Activated CD4-positive, alpha-beta T cell treated with anti-CD3 and anti-CD28 coated beads for 36 hours (primary cell): ENCODE data around the gene FAM151A. TPM values are rescaled to one million over a fixed set of nuclear protein-coding genes. Genes with fewer than 3 reads are reported as not detected.

Experiments used
- ATAC-seq: fragments of 200-7000 bp; cut with Tn5 transposase; one replicate; pipeline ENCODE4 v1.10.0; 2021; ENCODE audit warnings: mild to moderate bottlenecking, moderate library complexity
- CTCF ChIA-PET: fragments of 350-600 bp; sonication (Branson Sonifier 250); formaldehyde crosslinking; loops from one replicate; lab custom pipeline; 2021; ENCODE audit warnings: antibody characterized with exemption; lab: Charles Lee
- POLR2A ChIA-PET: fragments of 350-600 bp; sonication (Branson Sonifier 250); formaldehyde crosslinking; loops from one replicate; lab custom pipeline; 2021; ENCODE audit warnings: antibody characterized with exemption, inconsistent platforms; lab: Charles Lee
- DNase-seq: peaks from one replicate; pipeline ENCODE4 v3.0.0-alpha.2; 2020
- H3K27ac Mint-ChIP-seq: one replicate; pipeline ENCODE4 v1.8.0; 2021; ENCODE audit warnings: mixed read lengths
- H3K27me3 Mint-ChIP-seq: one replicate; pipeline ENCODE4 v1.8.0; 2021; ENCODE audit warnings: mixed read lengths
- H3K36me3 Mint-ChIP-seq: one replicate; pipeline ENCODE4 v1.8.0; 2021; ENCODE audit warnings: low read depth, mixed read lengths
- H3K4me1 Mint-ChIP-seq: one replicate; pipeline ENCODE4 v1.8.0; 2021; ENCODE audit warnings: mixed read lengths
- H3K4me3 Mint-ChIP-seq: one replicate; pipeline ENCODE4 v1.8.0; 2021; ENCODE audit warnings: mild to moderate bottlenecking, moderate library complexity, mixed read lengths
- H3K9me3 Mint-ChIP-seq: one replicate; pipeline ENCODE4 v1.8.0; 2021; ENCODE audit warnings: low read depth, mixed read lengths
- intact Hi-C, 2 experiments: fragments of 100-400 bp; cut with DNase I in 1 of 2; cut with micrococcal nuclease in 1 of 2; formaldehyde crosslinking; loops; one replicate each; pipeline versions ENCODE4 v1.14.2 to v1.15.1; 2022 to 2024; cut with DNase I, micrococcal nuclease
- total RNA-seq, 2 experiments: library from RNA; stranded (reverse); gene quantifications; one replicate each; pipeline ENCODE4 v1.2.3, GENCODE V29; 2021

The FAM151A gene
- total RNA-seq, 2 experiments from 2014 or later = not detected

DNA sequence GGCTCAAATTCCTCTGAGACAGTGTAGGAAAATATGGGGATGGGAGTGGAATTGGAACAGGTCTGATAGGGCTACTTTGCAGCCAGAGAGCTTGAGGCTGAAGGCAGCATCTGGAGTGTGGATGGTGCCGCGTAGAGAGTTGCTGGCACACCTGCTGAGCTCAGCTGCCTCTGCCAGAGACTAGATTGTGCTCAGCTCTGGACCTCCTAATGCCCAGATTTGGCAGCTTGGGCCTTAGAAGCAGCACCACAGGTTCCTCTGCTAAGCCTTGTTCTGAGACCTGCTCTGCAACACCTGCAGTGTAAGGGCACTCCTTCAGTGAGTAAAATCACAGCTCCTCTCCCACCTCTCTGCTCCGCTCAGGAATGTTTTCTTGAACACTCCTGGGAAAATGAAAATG is 52.0 kb downstream of the FAM151A start:
- intact Hi-C loops = no loop called here
- Mint-ChIP-seq H3K9me3 (no peaks in the 10 kb centered on the region), H3K36me3 (no peaks in the 10 kb centered on the region), H3K27me3 (no peaks in the 10 kb centered on the region), H3K4me1 (peaks cover 6% of the 10 kb centered on the region), H3K27ac (no peak overlapping the region), H3K4me3 (no peak overlapping the region)
- ATAC-seq (no peak), DNase-seq (no peak)
- CTCF ChIA-PET = no interaction called here
- POLR2A ChIA-PET = no interaction called here

DNA sequence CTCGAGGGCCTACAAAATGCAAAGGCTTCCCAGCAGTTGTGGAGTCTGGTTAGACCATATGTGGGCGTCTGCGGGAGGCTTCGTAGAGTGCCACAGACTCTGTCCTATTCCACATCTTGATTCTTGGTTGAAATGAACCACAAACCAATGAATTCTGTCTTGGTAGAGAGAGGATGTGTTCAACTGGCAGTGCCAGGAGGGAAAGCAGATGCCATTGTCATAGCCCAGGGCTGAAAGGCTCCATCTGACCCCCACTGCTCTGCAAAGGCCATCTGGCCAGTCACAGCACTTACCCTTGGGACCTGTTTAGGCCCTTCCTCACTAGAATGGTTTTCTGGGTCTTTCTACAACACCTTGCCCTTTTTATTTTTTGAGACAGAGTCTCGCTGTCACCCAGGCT is 53.2 kb downstream of the FAM151A start:
- H3K27ac Mint-ChIP-seq = no peak overlapping the region
- H3K9me3 Mint-ChIP-seq = no peaks in the 10 kb centered on the region
- ChIA-PET CTCF (no interaction called here), POLR2A (no interaction called here)
- H3K4me1 Mint-ChIP-seq = peaks cover 6% of the 10 kb centered on the region
- intact Hi-C loops = no loop called here
- no peak overlapping the region for H3K4me3 Mint-ChIP-seq
- DNase-seq = no peak
- ATAC-seq = no peak
- H3K36me3 Mint-ChIP-seq = no peaks in the 10 kb centered on the region
- no peaks in the 10 kb centered on the region for H3K27me3 Mint-ChIP-seq

DNA sequence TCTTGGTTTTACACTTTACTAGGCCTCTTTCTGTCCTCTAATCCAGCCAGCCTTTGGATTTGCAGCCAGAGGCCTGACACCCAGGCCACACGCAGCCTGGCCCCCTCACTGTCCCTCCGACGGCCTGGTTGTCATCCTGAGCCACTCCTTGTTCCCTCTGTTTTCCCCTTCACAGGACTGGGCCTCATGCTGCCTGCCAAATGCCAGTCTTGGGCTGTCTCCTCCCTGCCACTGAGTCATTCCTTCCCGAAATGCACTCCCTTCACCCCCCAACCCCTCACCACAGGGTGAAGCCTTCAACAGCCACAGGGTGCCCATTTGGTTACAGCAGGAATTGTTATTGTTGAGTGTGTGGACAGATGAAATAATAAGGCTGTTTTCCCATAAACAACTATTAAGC is 54.0 kb downstream of the FAM151A start:
- intact Hi-C loops = no loop called here
- Mint-ChIP-seq H3K4me3 (no peak overlapping the region), H3K9me3 (no peaks in the 10 kb centered on the region), H3K4me1 (peaks cover 6% of the 10 kb centered on the region), H3K27ac (no peak overlapping the region), H3K27me3 (no peaks in the 10 kb centered on the region), H3K36me3 (no peaks in the 10 kb centered on the region)
- CTCF ChIA-PET = no interaction called here
- POLR2A ChIA-PET = no interaction called here
- DNase-seq (no peak), ATAC-seq (no peak)

DNA sequence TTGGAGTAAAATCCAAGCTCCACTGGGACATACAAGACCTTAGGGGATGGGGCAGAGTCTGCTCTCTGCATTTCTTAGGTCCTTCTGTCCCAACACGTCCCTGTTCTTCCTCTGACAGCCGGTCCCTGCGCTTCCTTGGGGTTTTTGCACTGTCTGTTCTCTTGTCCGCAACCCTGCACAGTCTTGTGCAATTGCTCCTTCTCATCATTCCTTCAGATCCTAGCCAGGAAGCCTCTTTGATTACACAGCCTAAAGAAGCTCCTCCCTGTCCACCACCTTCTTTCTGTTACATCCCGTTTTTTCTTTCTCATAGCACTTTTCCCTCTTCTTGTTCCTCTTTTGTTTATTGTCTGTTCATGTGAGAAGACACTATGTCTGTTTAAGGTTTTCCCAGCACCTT is 55.4 kb downstream of the FAM151A start:
- H3K4me1 Mint-ChIP-seq = peaks cover 6% of the 10 kb centered on the region
- no peaks in the 10 kb centered on the region for H3K27me3 Mint-ChIP-seq
- DNase-seq = no peak
- CTCF ChIA-PET = no interaction called here
- no peak overlapping the region for H3K27ac Mint-ChIP-seq
- no peaks in the 10 kb centered on the region for H3K36me3 Mint-ChIP-seq
- no peaks in the 10 kb centered on the region for H3K9me3 Mint-ChIP-seq
- no peak for ATAC-seq
- no peak overlapping the region for H3K4me3 Mint-ChIP-seq
- POLR2A ChIA-PET = no interaction called here
- intact Hi-C loops = no loop called here

DNA sequence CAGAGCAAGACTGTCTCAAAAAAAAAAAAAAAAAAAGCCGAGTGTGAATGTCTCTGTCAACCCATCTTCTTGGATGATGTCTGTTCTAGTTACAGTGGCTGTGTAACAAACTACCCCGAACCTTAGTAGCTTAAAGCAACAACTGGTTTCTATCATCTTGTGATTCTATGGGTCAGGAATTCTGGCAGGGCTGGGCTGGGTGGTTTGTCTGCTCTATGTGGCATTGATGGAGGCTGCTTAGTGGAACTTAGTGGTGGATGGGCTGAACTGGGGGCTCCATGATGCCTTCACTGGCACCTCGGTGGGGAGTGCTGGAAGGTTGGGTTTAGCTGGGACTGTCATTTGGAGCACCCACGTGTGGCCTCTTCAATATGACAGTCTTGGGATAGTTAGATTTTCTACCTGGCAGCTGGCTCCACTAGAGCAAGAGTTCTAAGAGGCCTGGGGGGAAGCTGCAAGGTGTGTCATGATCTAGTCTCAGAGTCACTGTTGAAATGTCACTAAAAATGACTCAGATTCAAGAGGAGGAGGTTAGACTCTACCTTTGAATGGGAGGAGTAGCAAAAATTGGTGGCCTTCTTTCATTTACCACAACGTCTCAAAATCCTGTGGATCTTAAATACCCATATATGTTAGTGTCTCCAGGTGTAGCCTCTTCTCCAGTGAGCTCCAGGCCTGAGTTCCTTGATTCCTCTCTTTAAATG is 56.7 kb downstream of the FAM151A start:
- H3K27ac Mint-ChIP-seq = no peak overlapping the region
- peak; percentile 20 for DNase-seq
- H3K27me3 Mint-ChIP-seq = no peaks in the 10 kb centered on the region
- POLR2A ChIA-PET = no interaction called here
- intact Hi-C loops = no loop called here
- CTCF ChIA-PET = interaction anchor here (0.8 kb wide), 1 partner anchor 469 kb away, joined by 4 read pairs; no protein-coding TSS in a partner anchor
- peak; percentile 94 for ATAC-seq
- H3K9me3 Mint-ChIP-seq = no peaks in the 10 kb centered on the region
- H3K36me3 Mint-ChIP-seq = no peaks in the 10 kb centered on the region
- peaks cover 6% of the 10 kb centered on the region for H3K4me1 Mint-ChIP-seq
- no peak overlapping the region for H3K4me3 Mint-ChIP-seq

DNA sequence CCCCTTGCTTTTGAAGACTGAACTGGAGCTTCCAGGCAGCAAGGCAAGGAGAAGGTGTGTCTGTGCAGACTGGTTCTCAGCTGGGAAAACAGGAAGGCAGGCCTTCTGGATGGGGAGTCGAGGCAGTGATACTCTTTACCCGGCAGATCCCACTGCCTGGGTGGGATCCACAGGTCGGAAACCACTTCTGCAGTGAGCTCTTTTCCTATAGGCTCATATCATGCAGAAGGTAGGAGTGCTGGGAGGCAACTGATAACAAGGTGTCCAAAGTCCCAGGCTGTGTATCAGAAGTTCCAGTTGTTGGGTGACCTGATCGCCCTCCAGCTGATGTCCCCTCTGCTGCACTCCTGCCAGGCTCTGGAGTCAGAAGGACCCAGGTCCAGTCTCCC is 58.2 kb downstream of the FAM151A start:
- ATAC-seq = no peak
- peaks cover 6% of the 10 kb centered on the region for H3K4me1 Mint-ChIP-seq
- no peaks in the 10 kb centered on the region for H3K9me3 Mint-ChIP-seq
- no peaks in the 10 kb centered on the region for H3K27me3 Mint-ChIP-seq
- no peak overlapping the region for H3K4me3 Mint-ChIP-seq
- no peaks in the 10 kb centered on the region for H3K36me3 Mint-ChIP-seq
- ChIA-PET POLR2A (interaction anchor here (0.8 kb wide), 1 partner anchor 19 kb away, joined by 3 read pairs; no protein-coding TSS in a partner anchor), CTCF (interaction anchor here (0.5 to 0.7 kb wide), 2 partner anchors 31 to 69 kb away, joined by 3 to 4 read pairs; no protein-coding TSS in a partner anchor)
- H3K27ac Mint-ChIP-seq = no peak overlapping the region
- DNase-seq = no peak
- intact Hi-C loops = no loop called here

DNA sequence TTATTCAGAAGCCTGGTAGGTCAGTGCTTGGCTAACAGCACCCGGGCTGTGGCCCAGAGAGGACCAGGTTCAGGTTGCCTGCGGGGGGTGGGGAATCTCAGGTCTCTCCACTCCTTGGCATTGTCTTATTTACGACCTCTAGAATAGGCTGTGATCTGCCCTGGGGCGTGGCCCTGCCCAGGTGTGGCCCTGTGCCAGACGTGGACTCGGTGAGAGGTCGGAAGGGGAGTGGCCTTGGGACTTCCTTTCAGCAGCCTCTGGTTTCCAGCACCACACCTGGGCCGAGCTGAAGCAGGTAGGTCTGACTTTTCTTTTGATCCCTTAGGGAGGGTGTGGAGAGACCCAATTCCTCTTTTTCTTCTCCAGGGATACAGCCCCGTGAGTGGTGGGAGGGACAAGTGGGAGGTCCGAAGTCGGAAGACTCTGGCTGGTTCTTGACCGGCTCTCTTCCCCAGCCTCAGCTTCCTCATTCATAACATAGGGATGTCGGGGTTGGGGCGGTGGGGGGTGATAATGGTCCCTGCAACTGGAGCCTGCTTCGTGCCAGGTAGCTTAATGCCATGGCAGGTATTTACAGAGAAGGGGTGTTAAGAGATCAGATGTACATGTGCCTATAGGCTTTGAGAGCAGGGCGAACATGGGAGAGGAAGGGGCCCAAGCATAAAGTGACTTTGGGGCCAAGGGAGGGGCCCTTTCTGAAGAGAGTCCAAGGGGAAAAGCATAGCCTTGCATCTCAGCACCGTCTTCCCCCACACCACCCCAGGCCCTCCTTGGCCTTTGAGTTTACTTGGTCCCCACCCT is 58.8 kb downstream of the FAM151A start:
- POLR2A ChIA-PET = interaction anchor here (0.8 kb wide), 1 partner anchor 19 kb away, joined by 3 read pairs; no protein-coding TSS in a partner anchor
- CTCF ChIA-PET = interaction anchor here (0.7 kb wide), 1 partner anchor 69 kb away, joined by 3 read pairs; no protein-coding TSS in a partner anchor
- DNase-seq (no peak), ATAC-seq (no peak)
- intact Hi-C loops = no loop called here
- Mint-ChIP-seq H3K4me1 (peaks cover 6% of the 10 kb centered on the region), H3K36me3 (no peaks in the 10 kb centered on the region), H3K27ac (no peak overlapping the region), H3K27me3 (no peaks in the 10 kb centered on the region), H3K4me3 (no peak overlapping the region), H3K9me3 (no peaks in the 10 kb centered on the region)

DNA sequence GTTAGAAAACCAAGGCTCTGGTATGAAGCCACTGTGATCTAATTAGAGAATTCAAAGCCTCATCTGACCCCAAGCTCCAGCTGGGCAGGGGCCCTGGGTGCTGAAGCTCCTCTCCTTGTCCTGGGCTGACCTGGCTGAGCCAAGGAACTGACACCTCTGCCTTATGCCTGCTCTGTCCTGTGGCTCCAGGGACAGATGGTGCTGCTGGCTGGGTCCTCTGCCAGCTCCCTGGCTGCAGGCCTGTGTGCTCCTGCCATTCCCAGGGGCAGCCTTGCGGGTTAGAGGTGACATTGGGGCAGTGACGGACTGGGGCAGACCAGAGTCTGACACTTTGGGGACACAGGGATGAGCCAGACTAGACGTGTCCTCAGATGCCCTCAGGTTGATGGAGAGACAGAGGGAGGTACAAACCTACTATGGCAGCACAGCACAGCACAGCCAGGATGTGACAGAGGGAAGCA is 63.5 kb downstream of the FAM151A start:
- Mint-ChIP-seq H3K36me3 (peaks cover 2% of the 10 kb centered on the region), H3K27me3 (no peaks in the 10 kb centered on the region), H3K27ac (no peak overlapping the region), H3K4me3 (no peak overlapping the region), H3K9me3 (peaks cover 2% of the 10 kb centered on the region), H3K4me1 (no peaks in the 10 kb centered on the region)
- ChIA-PET CTCF (interaction anchor here (0.5 kb wide), 1 partner anchor 1169 kb away, joined by 3 read pairs; no protein-coding TSS in a partner anchor), POLR2A (no interaction called here)
- intact Hi-C loops = no loop called here
- ATAC-seq = no peak
- DNase-seq = no peak

Other genes starting within 250 kb of the FAM151A start
- 10 to 100 TPM; 40.3 to 64.2 TPM for gene SSBP3, start 217.1 kb downstream of the FAM151A start, total RNA-seq
- 1 to 10 TPM; 2.0 TPM for gene ACOT11, start 75.3 kb downstream of the FAM151A start, total RNA-seq
- under 1 TPM; 0.16 to 0.25 TPM for gene MROH7, start 18.3 kb upstream of the FAM151A start, total RNA-seq
- 10 to 100 TPM; 34.4 to 36.1 TPM for gene TTC4, start 92.3 kb upstream of the FAM151A start, total RNA-seq
- 1 to 10 TPM; 6.3 to 6.8 TPM for gene PARS2, start 141.0 kb upstream of the FAM151A start, total RNA-seq
- gene TTC22, start 177.8 kb upstream of the FAM151A start, total RNA-seq = 1 to 10 TPM; 4.1 to 4.2 TPM